ENCODE measurements around the gene SALL4.
"Not testable (repeated sequence)": the region's sequence is repeated elsewhere in the genome, so short reads cannot be mapped to it uniquely, and the experiment has no call there.

The SALL4 gene

GRCh38 chr20:51818479-51819008 lies 16.2 kb upstream of the SALL4 start:
- Histone ChIP-seq H3K4me3 (ENCODE audit: low read depth in 1 of 2, low read length in 1 of 2) (no peak overlapping the region), H3K27me3 (no peaks in the 10 kb centered on the region)
- TF ChIP-seq CTCF (IDR thresholded peaks at IDR 0.05): no peak

GRCh38 chr20:51816856-51817255 lies 14.5 kb upstream of the SALL4 start:
- H3K4me1 ChIP-seq (ENCODE audit: control insufficient read depth in 1 of 2, insufficient read depth in 1 of 2, low read depth in 1 of 2, low read length in 1 of 2); H3K9me3 ChIP-seq; H3K27ac ChIP-seq; H3K4me3 ChIP-seq (ENCODE audit: low read depth in 1 of 2, low read length in 1 of 2); H3K27me3 ChIP-seq; H3K36me3 ChIP-seq: not testable (repeated sequence)

More at GRCh38 chr20:51818479-51819008, 16.2 kb upstream of the SALL4 start:
- H3K36me3 ChIP-seq: no peaks in the 10 kb centered on the region
- no peaks in the 10 kb centered on the region for H3K4me1 ChIP-seq (ENCODE audit: control insufficient read depth in 1 of 2, insufficient read depth in 1 of 2, low read depth in 1 of 2, low read length in 1 of 2)
- no peaks in the 10 kb centered on the region for H3K9me3 ChIP-seq
- no peak overlapping the region for H3K27ac ChIP-seq

- Histone ChIP-seq H3K36me3 (no peaks in the 10 kb centered on the region), H3K9me3 (no peaks in the 10 kb centered on the region), H3K27ac (no peak overlapping the region), H3K4me1 (ENCODE audit: control insufficient read depth in 1 of 2, insufficient read depth in 1 of 2, low read depth in 1 of 2, low read length in 1 of 2) (no peaks in the 10 kb centered on the region), H3K4me3 (ENCODE audit: low read depth in 1 of 2, low read length in 1 of 2) (no peak overlapping the region), H3K27me3 (no peaks in the 10 kb centered on the region)
- no peak for TF ChIP-seq CTCF (IDR thresholded peaks at IDR 0.05)
Measured at GRCh38 chr20:51815383-51816076, 13.2 kb upstream of the SALL4 start.

GRCh38 chr20:51812861-51813260 lies 10.5 kb upstream of the SALL4 start:
- Histone ChIP-seq H3K4me1 (ENCODE audit: control insufficient read depth in 1 of 2, insufficient read depth in 1 of 2, low read depth in 1 of 2, low read length in 1 of 2) (no peaks in the 10 kb centered on the region), H3K4me3 (ENCODE audit: low read depth in 1 of 2, low read length in 1 of 2) (no peak overlapping the region), H3K27ac (no peak overlapping the region), H3K27me3 (no peaks in the 10 kb centered on the region), H3K9me3 (no peaks in the 10 kb centered on the region), H3K36me3 (no peaks in the 10 kb centered on the region)
- TF ChIP-seq CTCF (IDR thresholded peaks at IDR 0.05): no peak

GRCh38 chr20:51811514-51812128 lies 9.3 kb upstream of the SALL4 start:
- no peak for TF ChIP-seq CTCF (IDR thresholded peaks at IDR 0.05)
- Histone ChIP-seq H3K27me3 (no peaks in the 10 kb centered on the region), H3K9me3 (no peaks in the 10 kb centered on the region), H3K27ac (no peak overlapping the region), H3K4me3 (ENCODE audit: low read depth in 1 of 2, low read length in 1 of 2) (no peak overlapping the region), H3K4me1 (ENCODE audit: control insufficient read depth in 1 of 2, insufficient read depth in 1 of 2, low read depth in 1 of 2, low read length in 1 of 2) (no peaks in the 10 kb centered on the region), H3K36me3 (no peaks in the 10 kb centered on the region)

GRCh38 chr20:51811042-51811355 lies 8.7 kb upstream of the SALL4 start:
- Histone ChIP-seq H3K4me1 (ENCODE audit: control insufficient read depth in 1 of 2, insufficient read depth in 1 of 2, low read depth in 1 of 2, low read length in 1 of 2) (no peaks in the 10 kb centered on the region), H3K4me3 (ENCODE audit: low read depth in 1 of 2, low read length in 1 of 2) (no peak overlapping the region), H3K27ac (no peak overlapping the region), H3K27me3 (no peaks in the 10 kb centered on the region), H3K9me3 (no peaks in the 10 kb centered on the region), H3K36me3 (no peaks in the 10 kb centered on the region)
- TF ChIP-seq CTCF (IDR thresholded peaks at IDR 0.05): no peak
